Hematopoietic multipotent progenitor cell treated with erythropoietin and hydrocortisone succinate and interleukin-3 and kit ligand, for 8 days (in vitro differentiated cells): ENCODE measurements around the gene DIPK2B.

Experiments used
- DNase-seq: peaks from one replicate; pipeline ENCODE4 v3.0.0-alpha.2; 2015

DIPK2B gene, protein sequence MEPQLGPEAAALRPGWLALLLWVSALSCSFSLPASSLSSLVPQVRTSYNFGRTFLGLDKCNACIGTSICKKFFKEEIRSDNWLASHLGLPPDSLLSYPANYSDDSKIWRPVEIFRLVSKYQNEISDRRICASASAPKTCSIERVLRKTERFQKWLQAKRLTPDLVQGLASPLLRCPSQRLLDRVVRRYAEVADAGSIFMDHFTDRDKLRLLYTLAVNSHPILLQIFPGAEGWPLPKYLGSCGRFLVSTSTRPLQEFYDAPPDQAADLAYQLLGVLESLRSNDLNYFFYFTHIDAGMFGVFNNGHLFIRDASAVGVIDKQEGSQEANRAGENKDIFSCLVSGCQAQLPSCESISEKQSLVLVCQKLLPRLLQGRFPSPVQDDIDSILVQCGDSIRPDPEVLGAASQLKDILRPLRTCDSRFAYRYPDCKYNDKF

DNA sequence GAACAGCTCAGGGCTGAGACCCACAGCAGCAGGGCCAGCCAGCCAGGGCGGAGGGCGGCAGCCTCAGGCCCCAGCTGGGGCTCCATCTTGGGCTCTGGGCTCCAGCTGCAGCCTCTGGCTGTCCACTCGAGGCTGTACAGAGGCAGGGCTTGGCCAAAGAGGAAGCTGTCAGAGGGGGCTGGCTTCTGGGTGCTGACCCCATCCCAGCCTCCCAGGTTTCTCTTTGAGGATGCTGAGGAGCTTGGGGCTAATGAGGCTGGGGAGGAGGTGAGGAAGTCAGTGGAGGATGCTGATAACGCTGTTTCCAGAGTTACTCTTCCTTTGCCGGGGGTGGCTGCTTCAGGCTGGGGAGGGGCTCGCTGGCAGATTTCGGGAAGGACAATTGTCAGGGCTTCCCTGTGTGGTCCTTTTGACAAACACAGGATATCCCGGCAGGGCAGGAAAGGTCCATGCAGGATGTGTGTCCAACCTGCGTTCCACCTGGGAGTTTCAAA is at the start of gene DIPK2B:
Gene DIPK2B (minus strand): TSS at position 136 of the 494 bp plus-strand sequence. CDS start 50 bp downstream, at position 86.
- no peak for DNase-seq

DNA sequence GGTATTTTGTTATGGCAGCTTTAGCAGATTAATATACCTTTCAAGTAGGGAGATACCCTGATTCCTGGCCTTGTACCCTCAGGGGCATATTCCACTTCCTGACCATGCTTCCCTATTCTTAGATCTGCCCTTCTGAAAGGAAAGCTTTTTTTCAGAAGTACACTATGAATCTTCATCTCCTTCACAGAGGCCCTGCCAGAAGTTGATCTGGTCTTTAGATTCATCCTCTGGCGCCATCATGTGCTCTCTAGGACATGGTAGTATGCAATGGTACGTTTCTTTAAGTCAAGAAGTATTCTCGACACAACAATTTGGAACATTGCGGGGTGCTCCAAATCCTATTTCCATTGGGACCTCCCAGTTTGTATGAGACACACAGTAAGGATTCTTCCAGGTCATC is 39.6 kb upstream of the DIPK2B start:
- peak; percentile 2 for DNase-seq

DNA sequence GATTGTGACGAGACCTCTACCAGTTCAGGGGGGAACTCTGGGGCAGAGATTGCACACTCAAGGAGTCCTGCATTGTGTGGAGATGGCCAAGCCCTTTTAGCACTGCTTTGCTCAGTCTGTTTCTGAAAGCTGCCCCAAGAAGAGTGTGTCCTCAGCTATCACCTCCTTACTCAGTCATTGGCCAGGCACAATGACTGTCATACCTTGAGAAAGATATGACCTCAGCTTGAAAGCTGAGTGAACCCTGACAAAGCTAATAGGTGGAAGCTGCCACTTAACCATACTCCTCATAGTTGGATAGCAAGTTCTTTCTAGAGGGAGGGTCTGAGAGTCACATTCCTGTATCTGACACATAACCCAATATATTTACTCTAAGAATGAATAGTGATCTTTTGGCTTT is 37.8 kb upstream of the DIPK2B start:
- no peak for DNase-seq

DNA sequence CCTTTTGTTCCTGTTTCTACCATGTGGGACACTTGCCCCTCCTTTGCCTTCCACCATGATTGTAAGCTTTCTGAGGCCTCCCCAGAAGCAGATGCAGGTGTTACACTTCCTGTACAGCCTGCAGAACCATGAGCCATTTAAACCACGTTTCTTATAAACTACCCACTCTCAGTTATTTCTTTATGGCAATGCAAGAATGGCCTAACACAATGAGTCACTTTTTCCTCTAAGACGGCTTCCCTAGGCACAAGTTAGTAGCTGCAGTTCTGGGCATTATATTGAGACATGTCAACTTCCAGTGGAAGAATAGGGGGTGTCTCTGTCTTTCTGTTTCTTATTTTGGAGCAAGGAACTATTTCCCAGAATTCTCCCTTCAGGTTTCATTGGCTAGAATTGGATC is 32.9 kb upstream of the DIPK2B start:
- no peak for DNase-seq

DNA sequence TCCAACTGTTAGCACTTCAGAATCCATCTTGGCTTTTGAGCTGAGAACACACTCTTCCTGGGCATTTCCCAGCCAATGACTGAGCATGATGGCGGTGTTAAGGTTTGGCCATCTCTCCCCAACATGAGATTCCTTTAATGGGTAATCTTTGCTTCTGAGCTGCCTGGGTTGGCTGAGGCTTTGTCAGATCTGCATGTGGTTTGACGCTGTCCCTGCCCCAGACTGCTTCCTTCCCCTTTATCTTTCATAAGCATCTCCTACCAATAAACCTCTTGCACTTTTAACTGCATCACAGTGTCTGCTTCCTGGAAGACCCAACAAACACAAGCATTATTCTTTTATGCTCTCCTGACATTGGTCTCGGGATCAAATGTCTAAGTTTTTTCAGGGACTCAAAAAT is 31.5 kb upstream of the DIPK2B start:
- DNase-seq = no peak

DNA sequence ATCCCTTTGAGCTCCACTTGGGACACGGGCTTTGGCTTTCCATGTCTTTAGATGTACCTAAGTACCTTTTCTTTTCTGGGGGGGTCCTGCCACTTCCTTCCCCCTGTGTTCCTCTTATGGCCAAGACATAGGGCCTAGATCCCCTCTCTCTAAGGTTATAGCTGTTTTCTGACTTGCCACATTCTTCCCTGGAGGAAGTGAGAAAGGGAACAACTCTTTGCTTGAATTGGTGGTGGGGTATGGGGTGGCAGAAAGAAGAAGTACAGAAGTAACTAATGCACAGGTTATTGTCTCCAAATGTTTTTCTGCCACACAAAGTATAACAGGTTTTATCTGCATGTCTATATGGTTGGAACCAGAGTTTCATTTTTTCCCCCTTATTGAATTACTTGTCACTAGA is 29.7 kb upstream of the DIPK2B start:
- DNase-seq = no peak

DNA sequence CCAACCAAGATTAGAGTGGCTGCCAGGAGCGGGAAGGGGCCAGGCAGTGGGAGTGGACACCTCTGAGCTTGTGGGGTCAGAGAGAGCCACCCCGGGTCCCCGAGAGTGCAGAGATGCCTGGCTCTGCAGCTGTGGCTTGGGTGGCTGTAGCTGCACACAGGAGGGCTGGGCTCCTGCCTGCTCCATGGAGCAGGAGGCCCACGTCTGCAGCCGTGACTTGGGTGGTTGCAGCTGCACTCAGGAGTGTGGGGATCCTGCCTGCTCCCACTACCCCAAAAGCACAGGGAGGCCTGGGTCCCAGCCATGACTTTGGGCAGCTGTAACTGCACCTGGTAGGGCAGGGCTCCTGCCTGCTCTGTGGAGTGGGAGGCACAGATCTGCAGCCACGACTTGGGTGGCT is 28.7 kb upstream of the DIPK2B start:
- no peak for DNase-seq

DNA sequence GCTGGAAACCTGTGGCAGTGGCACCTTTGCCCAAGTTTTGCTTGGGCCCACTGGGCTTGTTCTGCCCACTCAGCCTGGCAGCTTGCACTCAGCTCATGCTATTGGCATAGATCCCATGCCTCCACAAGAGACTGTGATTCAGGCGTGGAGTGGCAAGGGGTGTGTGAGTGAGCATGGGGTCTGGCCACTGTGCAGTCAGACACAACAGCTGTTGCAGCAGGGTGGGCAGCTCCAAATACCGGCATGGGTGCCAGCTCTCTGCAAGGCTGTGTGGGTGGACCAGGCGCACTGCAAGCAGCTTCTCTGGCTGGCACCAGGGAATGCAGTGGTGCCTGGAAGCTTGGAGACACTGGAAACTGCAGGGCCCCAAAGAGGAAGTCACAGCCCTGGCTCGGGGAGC is 27.4 kb upstream of the DIPK2B start:
- DNase-seq = no peak

DNA sequence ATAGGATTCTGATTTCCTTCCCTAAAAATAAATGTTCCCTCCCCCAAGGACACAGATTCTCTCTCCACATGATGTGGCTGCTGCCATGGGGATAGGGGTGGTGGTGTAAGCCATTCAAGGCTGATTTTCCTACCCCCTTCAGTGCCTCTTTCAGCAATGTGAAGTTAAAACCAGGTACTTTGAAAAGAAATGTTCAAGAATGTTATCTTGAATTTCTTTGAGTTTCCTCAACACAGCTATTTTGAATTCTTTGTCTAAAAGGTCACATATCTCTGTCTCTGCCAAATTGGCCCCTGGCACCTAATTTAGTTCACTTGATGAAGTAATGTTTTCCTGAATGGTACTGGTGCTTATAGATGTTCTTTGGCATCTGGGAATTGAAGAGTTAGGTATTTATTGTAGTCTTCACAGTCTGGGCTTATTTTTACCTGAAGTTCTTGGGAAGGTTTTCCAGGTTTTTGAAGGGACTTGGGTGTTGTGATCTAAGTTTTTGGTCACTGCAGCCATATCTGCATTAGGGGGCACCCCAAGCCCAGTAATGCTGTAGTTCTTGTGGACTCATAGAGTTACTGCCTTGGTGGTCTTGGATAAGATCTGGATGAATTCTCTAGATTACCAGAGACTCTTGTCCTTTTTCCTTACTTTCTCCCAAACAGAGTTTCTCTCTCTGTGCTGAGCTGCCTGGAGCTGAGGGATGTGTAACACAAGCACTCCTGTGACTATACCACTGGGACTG is 7.6 kb upstream of the DIPK2B start:
- DNase-seq = no peak

DNA sequence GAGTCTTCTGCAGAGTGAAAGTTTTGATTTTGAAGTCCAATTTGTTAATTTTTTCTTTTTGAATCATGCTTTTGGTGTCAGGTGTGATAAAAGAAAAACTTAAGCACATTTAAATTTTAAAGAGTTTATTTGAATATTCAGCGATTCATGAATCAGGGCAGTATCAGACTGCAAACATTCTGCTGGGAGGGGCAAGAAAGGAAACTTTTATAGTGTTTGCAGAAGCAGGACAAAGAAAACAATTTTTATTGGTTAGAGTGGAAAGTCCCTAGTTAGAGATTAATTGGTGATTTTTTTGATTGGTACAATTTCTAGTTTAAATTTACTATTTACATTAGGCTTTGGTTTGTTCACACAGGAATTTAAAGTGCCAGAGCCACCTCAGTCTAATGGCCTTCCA is 1.5 kb upstream of the DIPK2B start:
- no peak for DNase-seq

DNA sequence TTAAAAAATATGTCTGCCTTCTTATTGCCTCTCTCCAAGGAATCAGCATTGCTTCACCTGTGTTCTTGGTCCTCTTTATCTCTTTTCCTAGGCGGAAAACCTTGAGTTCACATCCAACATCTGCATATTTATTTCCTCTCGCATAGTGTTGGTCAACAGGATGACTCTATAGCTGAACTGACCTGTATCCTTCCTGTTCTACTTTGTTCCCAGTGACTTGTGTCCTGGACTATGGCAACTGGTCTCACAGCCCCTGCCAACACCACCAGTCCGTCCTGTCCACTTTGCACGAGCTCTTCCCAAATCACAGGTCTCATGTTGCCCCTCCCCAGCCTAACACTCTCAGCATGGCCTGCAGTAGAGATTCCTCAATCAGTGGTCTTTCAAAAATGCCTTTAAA is 2.0 kb downstream of the DIPK2B start:
- DNase-seq = no peak

DNA sequence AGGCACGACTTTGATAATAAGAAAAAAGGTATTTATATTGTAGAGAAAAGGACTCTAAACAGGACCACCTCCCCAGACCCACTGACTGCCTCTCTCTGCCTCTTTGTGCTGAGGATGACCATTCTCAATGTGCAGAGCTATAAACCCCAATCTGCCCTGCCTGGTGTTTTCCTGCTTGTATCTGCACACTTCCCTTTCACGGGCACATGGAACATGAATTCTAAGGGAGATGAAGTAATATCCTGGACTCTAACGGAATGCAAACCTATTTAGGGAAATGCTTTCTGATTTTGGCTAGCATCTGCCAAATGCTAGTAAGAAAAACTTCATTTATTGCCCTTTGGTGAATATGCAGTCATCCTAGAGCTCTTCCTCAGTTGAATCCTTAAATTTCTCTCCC is 2.4 kb downstream of the DIPK2B start:
- no peak for DNase-seq

DNA sequence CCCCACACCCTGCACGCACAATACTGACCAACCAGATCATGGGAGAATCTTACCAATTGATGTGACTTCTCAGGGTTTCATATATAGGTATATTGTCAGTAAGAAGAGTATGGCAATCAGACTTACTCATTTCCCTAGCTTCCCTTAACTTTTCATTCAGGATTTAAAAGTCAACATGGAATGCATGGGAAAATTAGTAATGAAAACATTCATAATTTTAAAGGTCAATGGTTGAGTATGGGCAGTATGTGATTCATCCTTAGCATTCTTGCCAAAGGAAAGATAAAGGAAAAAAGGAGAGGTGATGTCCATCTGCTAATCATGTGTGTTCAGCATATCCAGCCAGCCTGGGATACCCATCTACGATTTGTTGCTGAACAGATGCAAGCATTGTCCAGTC is 4.0 kb downstream of the DIPK2B start:
- DNase-seq = no peak

DNA sequence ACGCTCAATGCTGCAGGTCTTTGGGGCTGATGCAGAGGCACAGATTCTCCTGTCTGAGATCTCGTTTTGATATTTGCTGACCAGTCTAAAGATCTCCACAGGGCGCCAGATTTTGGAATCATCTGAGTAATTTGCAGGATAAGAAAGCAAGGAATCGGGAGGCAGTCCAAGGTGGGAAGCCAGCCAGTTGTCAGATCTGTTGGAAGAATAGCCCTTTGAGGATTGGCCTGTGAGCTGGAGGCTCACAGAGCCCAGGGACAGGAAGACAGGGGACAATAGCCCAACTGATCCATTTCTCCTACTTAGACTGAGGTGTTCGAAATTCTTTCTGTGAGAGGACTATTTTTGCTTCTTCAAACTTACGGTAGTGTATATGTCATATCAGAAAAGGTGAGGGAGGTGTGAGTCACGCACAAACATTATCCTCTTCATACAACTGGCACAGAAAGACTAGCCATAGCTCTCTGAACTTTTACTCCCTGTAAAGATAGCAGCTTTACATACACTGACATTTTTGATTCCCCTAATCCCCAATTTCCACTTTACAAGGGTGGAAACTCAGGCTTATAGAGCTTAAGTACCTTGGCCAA is 8.8 kb downstream of the DIPK2B start:
- DNase-seq = no peak

DNA sequence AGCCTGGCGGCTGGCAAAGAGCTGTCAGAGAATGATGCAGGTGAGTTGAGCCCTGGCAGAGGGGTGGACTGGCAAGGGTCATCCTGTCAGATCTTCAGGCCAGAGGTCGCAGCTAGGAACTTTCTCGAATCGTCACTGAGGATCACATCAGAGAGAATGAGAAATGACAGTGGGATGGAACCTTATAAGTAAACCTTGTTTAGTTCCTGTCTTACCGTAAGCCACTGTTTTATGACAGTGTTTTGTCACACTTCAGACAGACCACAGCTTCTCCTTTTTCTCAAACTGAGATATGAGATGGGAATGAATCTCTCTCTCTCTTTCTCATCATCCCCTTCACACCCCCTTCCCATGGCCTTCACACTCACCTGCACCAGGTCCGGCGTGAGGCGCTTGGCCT is 9.3 kb downstream of the DIPK2B start:
- DNase-seq = no peak

DNA sequence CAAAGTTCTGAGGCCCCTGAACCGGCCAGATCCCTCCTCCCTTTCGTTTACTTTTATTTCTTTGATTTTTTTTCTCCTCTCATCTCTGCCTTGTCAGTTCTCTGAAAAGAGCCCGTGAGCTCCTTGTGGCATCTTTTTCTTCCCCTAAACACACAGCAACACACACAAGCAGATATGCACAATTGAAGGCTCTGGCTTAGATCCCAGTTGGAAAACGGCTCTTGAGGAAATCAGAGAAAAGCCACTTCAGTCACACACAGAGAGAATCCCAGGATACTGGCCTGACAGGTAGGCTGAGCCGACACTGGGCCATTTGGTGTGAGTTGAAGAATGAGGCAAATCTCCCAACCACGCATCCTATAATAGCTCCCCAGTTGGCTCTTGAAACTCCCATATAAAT is 12.9 kb downstream of the DIPK2B start:
- DNase-seq = no peak

DNA sequence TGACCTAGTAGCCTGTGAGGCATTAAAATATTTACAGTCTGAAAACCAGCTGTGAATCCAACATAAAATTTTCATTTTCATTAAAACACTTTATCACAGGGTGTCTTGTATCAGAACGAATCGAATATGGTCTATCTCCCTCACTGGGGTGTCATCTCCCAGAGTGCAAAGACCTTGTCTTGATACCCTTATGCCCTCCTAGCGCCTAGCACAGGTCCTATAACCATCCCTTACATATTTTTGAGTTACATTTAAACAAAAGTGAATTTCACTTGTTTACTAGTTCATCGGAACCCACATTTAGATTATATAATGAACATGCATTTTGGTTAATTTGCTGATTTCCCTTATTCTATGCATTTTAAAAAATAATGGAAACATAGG is 14.0 kb downstream of the DIPK2B start:
- no peak for DNase-seq

DNA sequence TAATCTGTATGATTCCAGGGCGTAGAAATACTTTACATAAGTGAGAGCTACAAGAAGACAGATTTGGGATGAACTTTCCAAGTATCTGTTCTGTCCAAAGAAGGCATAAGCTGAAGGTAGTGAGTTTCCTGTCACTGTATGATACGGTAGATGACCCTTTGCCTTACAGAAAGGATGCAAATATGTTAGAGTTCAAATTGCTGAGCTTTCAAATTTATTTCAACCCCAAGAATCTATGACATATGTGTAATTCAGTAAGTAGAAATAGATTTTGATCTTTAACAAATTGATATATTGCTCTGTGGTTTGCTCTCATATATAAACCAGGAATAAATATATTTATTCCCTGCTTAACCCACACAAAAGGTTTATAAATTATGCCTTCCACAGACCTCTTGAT is 16.5 kb downstream of the DIPK2B start:
- DNase-seq = no peak

DNA sequence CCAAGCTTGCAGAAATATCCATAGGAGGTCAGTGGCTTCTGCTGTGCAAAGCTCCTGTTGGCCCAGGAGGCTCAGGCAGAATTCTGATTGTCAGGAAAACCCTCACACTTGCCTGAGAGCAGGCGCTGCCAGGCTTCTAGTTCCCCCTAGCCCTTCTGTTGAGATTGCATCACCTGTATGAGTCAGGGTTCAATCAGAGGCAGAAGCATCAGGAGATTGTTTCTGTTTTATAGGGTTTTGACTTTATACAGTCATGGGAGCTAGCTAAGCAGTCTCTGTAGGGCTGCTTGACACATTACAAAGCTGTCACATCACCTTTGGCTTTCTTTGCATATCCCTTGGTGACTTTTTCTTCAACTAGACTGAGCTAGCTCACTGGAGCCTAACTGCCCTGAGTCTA is 27.8 kb downstream of the DIPK2B start:
- no peak for DNase-seq

DNA sequence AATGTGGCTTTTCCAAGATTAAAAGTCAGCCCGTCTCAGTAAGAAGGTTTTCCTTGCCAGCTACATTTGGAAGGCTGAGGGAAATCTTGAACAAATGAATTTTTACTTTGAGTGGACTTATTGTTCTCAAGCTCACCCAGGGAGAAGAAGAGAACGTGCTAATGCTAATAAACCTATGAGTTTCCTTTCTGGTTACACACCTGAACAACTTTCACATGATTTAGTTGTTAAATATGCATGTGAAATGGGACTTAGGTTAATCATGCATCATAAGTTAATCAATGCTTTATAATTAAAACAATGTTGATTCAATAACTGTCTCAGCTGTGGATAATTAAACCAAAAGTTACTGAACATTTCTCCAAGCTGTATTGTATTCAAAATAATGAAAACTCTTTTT is 33.9 kb downstream of the DIPK2B start:
- DNase-seq = no peak

DNA sequence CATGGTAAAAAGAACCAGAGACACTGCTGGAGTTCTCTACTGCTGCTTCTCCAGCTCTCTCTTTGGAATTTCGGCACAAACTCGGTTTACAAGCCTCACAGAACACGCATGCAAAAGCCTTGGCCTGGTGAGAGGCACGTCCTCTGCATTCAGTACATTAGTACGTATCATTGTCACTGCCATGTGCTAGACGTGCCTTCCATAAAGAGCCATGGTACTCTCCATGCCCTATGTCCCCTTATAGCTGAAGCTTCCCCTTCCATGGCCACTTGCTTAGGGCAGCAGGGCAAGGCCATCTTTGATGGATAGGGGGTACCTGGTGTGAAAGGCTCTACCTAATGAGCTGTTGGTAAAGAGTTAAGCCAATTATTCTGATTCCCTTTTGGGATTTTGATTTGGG is 35.0 kb downstream of the DIPK2B start:
- no peak for DNase-seq

DNA sequence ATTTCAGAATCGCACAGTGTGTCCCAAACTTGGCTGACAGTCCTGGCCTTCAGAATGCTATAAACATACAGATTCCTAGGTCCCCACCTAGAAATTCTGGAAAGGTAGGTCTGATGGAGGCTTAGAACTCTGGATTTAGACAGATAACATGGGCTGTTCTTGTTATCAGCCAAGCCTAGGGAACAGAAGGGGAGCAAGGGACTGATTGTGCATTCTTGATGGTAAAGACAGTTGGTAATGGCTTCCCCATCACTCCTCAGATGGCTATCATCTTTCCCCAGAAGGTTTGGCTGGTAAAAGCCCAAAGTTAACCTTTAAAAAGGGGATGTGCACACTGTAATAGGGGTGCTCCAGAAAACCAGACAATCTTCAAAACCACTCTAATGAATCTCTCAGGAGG is 35.7 kb downstream of the DIPK2B start:
- peak; percentile 48 for DNase-seq

DNA sequence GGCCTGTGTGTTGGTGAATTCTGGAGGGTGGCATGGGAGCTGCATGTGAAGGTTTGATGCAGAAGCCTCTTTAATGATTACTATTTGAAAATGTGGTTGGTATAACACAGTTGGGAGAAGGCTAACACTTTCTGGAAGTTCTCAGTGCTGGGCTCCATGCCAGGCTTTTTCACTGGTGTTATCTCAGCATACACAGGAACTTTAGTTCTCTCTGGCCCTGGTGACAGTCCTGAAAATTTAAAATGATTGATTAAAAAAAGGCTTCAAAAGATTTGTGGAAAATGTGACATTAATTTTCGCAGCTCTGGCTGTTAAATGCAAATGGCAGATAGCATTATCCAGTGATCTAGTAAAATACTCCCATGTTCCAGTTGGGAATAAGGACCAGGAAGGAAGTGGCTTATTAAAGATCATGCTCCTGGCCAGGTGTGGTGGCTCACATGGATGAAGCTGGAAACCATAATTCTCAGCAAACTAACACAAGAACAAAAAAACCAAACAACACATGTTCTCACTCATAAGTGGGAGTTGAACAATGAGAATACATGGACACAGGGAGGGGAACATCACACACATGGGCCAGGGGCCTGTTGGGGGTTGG is 36.6 kb downstream of the DIPK2B start:
- peak; percentile 76 for DNase-seq

DNA sequence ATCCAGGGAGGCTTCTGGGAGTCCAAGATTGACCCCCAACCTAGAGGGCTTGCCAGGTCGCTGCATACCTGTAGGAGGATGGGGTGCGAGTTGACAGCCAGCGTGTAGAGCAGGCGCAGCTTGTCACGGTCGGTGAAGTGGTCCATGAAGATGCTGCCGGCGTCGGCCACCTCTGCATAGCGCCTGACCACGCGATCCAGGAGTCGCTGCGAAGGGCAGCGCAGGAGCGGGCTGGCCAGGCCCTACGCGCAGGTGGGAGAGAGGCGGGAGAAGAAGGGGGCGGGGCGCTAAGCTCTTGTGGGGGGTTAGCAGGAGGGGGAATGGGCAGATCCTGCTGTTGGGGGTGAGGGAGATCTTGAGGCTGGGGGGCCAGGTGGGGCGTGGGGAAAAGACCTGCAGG is 43.0 kb downstream of the DIPK2B start:
- DNase-seq = no peak
